SK-N-SH (cell line): ENCODE data around the gene MRPS18A.

ENCODE experiments used
- CTCF ChIP-seq: fragments of 200-600 bp; sonication (generic); IDR thresholded peaks from 2 replicates; pipeline ENCODE4 v1.6.1; 2017; ENCODE audit warnings: antibody characterized with exemption, mild to moderate bottlenecking, moderate library complexity
- EP300 ChIP-seq, 2 experiments: IDR thresholded peaks; 2 replicates each; pipeline versions ENCODE4 v1.4.0 to v1.6.1; 2012; ENCODE audit warnings: borderline replicate concordance in 1 of 2, low read depth in 1 of 2, low read length in 1 of 2
- FOXJ3 ChIP-seq: sonication (generic); formaldehyde crosslinking; IDR thresholded peaks from 2 replicates; pipeline ENCODE4 v1.5.1; 2020; ENCODE audit warnings: mild to moderate bottlenecking, missing genetic modification reagents
- MXI1 ChIP-seq: IDR thresholded peaks from 2 replicates; pipeline ENCODE4 v1.6.1; 2012; ENCODE audit warnings: mild to moderate bottlenecking, low read depth, low read length, improper control_type of control experiment
- YY1 ChIP-seq: IDR thresholded peaks from 2 replicates; pipeline ENCODE4 v1.4.0; 2012; ENCODE audit warnings: low read depth, mild to moderate bottlenecking

DNA sequence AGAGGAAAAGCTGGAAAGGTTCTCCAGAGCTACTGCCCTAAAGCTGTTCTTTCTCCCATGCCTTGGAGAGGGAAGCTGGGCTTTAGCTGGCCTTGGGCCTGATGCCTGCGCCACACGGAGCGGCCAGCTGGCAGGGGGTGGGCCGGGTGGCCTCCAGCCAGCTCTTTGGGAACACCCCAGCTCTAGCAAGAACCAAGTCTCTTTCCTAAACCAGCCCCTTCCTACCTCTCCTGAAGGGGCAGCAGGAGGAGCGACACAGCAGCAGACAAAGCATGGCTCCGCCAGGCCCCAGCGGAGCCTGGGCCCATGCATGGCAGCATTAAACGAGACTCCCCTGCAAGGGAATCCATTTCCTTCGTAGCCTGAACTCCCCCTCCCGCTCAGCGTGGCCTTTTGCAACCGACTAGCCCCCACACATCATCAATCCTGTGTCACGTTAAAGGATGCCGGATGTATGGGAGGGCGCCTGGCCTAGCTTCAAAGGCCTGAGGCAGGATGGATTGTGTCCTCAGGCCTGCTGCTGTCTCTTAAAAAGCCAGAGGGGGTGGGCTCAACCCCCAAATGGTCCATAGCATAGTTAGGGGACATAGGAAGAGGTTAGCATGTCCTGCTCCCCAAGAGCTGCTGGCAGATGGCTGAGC is 14.0 kb downstream of the MRPS18A start:
- TF ChIP-seq CTCF (no peak), YY1 (no peak), EP300 (IDR thresholded peaks at IDR 0.05; ENCODE audit: borderline replicate concordance in 1 of 2, low read depth in 1 of 2, low read length in 1 of 2) (no peak), FOXJ3 (no peak), MXI1 (no peak)
